Measurements from ENCODE around the gene FBLN1. TPM values are rescaled to one million over a fixed set of nuclear protein-coding genes. Genes with fewer than 3 reads are reported as not detected.

The FBLN1 gene
- total RNA-seq, 1 experiment from 2014 or later = 183 TPM

- TF ChIP-seq ARID4B (CRISPR knock-in tag; IDR thresholded peaks at IDR 0.05; ENCODE audit: borderline replicate concordance) = no peak
- no peak for TF ChIP-seq SMAD4 (CRISPR knock-in tag; IDR thresholded peaks at IDR 0.05)
- no peak for TF ChIP-seq MAX (CRISPR knock-in tag; IDR thresholded peaks at IDR 0.05)
- TF ChIP-seq USF1 (CRISPR knock-in tag; IDR thresholded peaks at IDR 0.05) = no peak
- TF ChIP-seq ZNF425 (CRISPR knock-in tag; conservative IDR thresholded peaks at IDR 0.05) = no peak
- TF ChIP-seq GTF2I (CRISPR knock-in tag; conservative IDR thresholded peaks at IDR 0.05) = no peak
- TF ChIP-seq ZNF232 (CRISPR knock-in tag; IDR thresholded peaks at IDR 0.05) = no peak
- no peak for TF ChIP-seq FOXJ3 (CRISPR knock-in tag; IDR thresholded peaks at IDR 0.05; ENCODE audit: borderline replicate concordance)
These were observed 31.9 kb downstream of the FBLN1 start (continued) for GRCh38 chr22:45534339-45535192.

- Mint-ChIP-seq H3K36me3 (peaks cover 34% of the 10 kb centered on the region), H3K27me3 (ENCODE audit: low read depth) (no peaks in the 10 kb centered on the region), H3K27ac (no peak overlapping the region), H3K4me1 (peaks cover 7% of the 10 kb centered on the region), H3K4me3 (no peak overlapping the region), H3K9me3 (no peaks in the 10 kb centered on the region)
- POLR2A ChIA-PET = no interaction called here
- DNase-seq (ENCODE audit: low spot score) (no peak), ATAC-seq (no peak)
- CTCF ChIA-PET = no interaction called here
- no peak for TF ChIP-seq ATF3 (CRISPR knock-in tag; conservative IDR thresholded peaks at IDR 0.05)
- no peak for TF ChIP-seq ESRRA (CRISPR knock-in tag; IDR thresholded peaks at IDR 0.05; ENCODE audit: borderline replicate concordance)
- no peak for TF ChIP-seq MAX (CRISPR knock-in tag; IDR thresholded peaks at IDR 0.05)
- no peak for TF ChIP-seq ZNF219 (CRISPR knock-in tag; IDR thresholded peaks at IDR 0.05; ENCODE audit: borderline replicate concordance)
- no peak for TF ChIP-seq ZNF512 (CRISPR knock-in tag; IDR thresholded peaks at IDR 0.05; ENCODE audit: borderline replicate concordance)
- TF ChIP-seq PRRX2 (CRISPR knock-in tag; IDR thresholded peaks at IDR 0.05) = no peak
- TF ChIP-seq CDX4 (CRISPR knock-in tag; IDR thresholded peaks at IDR 0.05; ENCODE audit: borderline replicate concordance) = no peak
These were observed 32.6 kb downstream of the FBLN1 start for GRCh38 chr22:45535290-45535689.
